Activated CD8-positive, alpha-beta memory T cell treated with anti-CD3 and anti-CD28 coated beads for 36 hours (primary cell): ENCODE measurements around the gene LETM1. TPM values are rescaled to one million over a fixed set of nuclear protein-coding genes. Genes with fewer than 3 reads are reported as not detected.

Experiments used
- CTCF ChIA-PET: fragments of 350-600 bp; sonication (Branson Sonifier 250); formaldehyde crosslinking; loops from one replicate; lab custom pipeline; 2021; ENCODE audit warnings: antibody characterized with exemption; lab: Charles Lee
- POLR2A ChIA-PET: fragments of 350-600 bp; sonication (Branson Sonifier 250); formaldehyde crosslinking; loops from one replicate; lab custom pipeline; 2021; ENCODE audit warnings: antibody characterized with exemption; lab: Charles Lee
- total RNA-seq, 2 experiments: library from RNA; stranded (reverse); gene quantifications; one replicate each; pipeline ENCODE4 v1.2.3, GENCODE V29; 2021

Gene LETM1
- total RNA-seq, 2 experiments from 2014 or later: 88.8 to 94.7 TPM

- ChIA-PET CTCF (interaction anchor here (0.8 to 1.4 kb wide), 2 partner anchors 56 to 58 kb away, joined by 3 read pairs; no protein-coding TSS in a partner anchor), POLR2A (no interaction called here)
Observed at GRCh38 chr4:1804638-1805492, 51.1 kb downstream of the LETM1 start.

- POLR2A ChIA-PET: no interaction called here
- CTCF ChIA-PET: interaction anchor here (0.8 to 1.4 kb wide), 2 partner anchors 55 to 56 kb away, joined by 3 read pairs; no protein-coding TSS in a partner anchor
Observed at GRCh38 chr4:1803523-1804423, 52.2 kb downstream of the LETM1 start.

- ChIA-PET POLR2A (no interaction called here), CTCF (interaction anchor here (1.4 kb wide), 1 partner anchor 54 kb away, joined by 3 read pairs; no protein-coding TSS in a partner anchor)
Observed at GRCh38 chr4:1802720-1803522, 53.0 kb downstream of the LETM1 start.

GRCh38 chr4:1802151-1802715 is 53.7 kb downstream of the LETM1 start:
- CTCF ChIA-PET: no interaction called here
- POLR2A ChIA-PET: no interaction called here

- ChIA-PET CTCF (interaction anchor here (1.3 to 1.6 kb wide), 2 partner anchors 8 to 53 kb away, joined by 3 to 4 read pairs; no protein-coding TSS in a partner anchor), POLR2A (no interaction called here)
Observed at GRCh38 chr4:1801286-1801958, 54.5 kb downstream of the LETM1 start.

GRCh38 chr4:1800805-1801204 is 55.2 kb downstream of the LETM1 start:
- POLR2A ChIA-PET: no interaction called here
- CTCF ChIA-PET: interaction anchor here (1.3 to 1.6 kb wide), 2 partner anchors 9 to 52 kb away, joined by 3 to 4 read pairs; no protein-coding TSS in a partner anchor

- ChIA-PET CTCF (interaction anchor here (1.3 to 1.6 kb wide), 2 partner anchors 10 to 54 kb away, joined by 3 to 4 read pairs; no protein-coding TSS in a partner anchor), POLR2A (no interaction called here)
Observed at GRCh38 chr4:1799387-1800375, 56.3 kb downstream of the LETM1 start.

GRCh38 chr4:1798580-1799386 is 57.2 kb downstream of the LETM1 start:
- ChIA-PET POLR2A (no interaction called here), CTCF (interaction anchor here (1.3 kb wide), 1 partner anchor 53 kb away, joined by 3 read pairs; no protein-coding TSS in a partner anchor)

- ChIA-PET CTCF (interaction anchor here (1.0 kb wide), 1 partner anchor 10 kb away, joined by 3 read pairs; no protein-coding TSS in a partner anchor), POLR2A (no interaction called here)
Observed at GRCh38 chr4:1797861-1798579, 57.9 kb downstream of the LETM1 start.

- ChIA-PET POLR2A (no interaction called here), CTCF (interaction anchor here (1.0 to 1.1 kb wide), 2 partner anchors 9 to 20 kb away, joined by 3 read pairs; no protein-coding TSS in a partner anchor)
Observed at GRCh38 chr4:1797298-1797860, 58.6 kb downstream of the LETM1 start.

- ChIA-PET CTCF (interaction anchor here (1.1 kb wide), 1 partner anchor 21 kb away, joined by 3 read pairs; no protein-coding TSS in a partner anchor), POLR2A (no interaction called here)
Observed at GRCh38 chr4:1796486-1797204, 59.3 kb downstream of the LETM1 start.

GRCh38 chr4:1795299-1796195 is 60.4 kb downstream of the LETM1 start:
- ChIA-PET POLR2A (no interaction called here), CTCF (interaction anchor here (1.0 to 1.3 kb wide), 3 partner anchors 14 to 48 kb away, joined by 3 to 8 read pairs (median 3); no protein-coding TSS in a partner anchor)

GRCh38 chr4:1794809-1795298 is 61.1 kb downstream of the LETM1 start:
- CTCF ChIA-PET: interaction anchor here (1.0 to 1.3 kb wide), 3 partner anchors 14 to 47 kb away, joined by 3 to 8 read pairs (median 3); no protein-coding TSS in a partner anchor

More at GRCh38 chr4:1794809-1795298, 61.1 kb downstream of the LETM1 start:
- POLR2A ChIA-PET: no interaction called here
